Stimulated activated CD8-positive, alpha-beta memory T cell treated with anti-CD3 and anti-CD28 coated beads, Interleukin-7, amount 100 ng/mL, for 1 hour (primary cell): ENCODE measurements around the gene GTF3C6.
A peak's percentile ranks its signal among the peaks of the same experiment; 100 is the strongest.
"Not testable (repeated sequence)": the region's sequence is repeated elsewhere in the genome, so short reads cannot be mapped to it uniquely, and the experiment has no call there.

Source experiments
- DNase-seq, 2 donors: peaks; one replicate each; pipeline ENCODE4 v3.0.0-alpha.2; 2020; ENCODE audit warnings: low read depth in 2 of 2

Gene GTF3C6

GRCh38 chr6:110958329-110959192, at the start of gene GTF3C6:
GTF3C6 (plus strand) TSS chr6:110958706; CDS start chr6:110958770, 64 bp downstream.
- DNase-seq, result peak; percentile 78 to 84

- no peak for DNase-seq
Observed at GRCh38 chr6:110930781-110931180, 27.7 kb upstream of the GTF3C6 start.

- no peak for DNase-seq
Observed at GRCh38 chr6:110933912-110934311, 24.6 kb upstream of the GTF3C6 start.

GRCh38 chr6:110934381-110934898, 24.1 kb upstream of the GTF3C6 start:
- no peak for DNase-seq

GRCh38 chr6:110935171-110935570, 23.3 kb upstream of the GTF3C6 start:
- no peak for DNase-seq

GRCh38 chr6:110938171-110938570, 20.3 kb upstream of the GTF3C6 start:
- DNase-seq, result no peak

GRCh38 chr6:110939429-110940200, 18.9 kb upstream of the GTF3C6 start:
- DNase-seq, result no peak

GRCh38 chr6:110944681-110945151, 13.8 kb upstream of the GTF3C6 start:
- DNase-seq, result no peak

- DNase-seq, result no peak
Observed at GRCh38 chr6:110946498-110946897, 12.0 kb upstream of the GTF3C6 start.

GRCh38 chr6:110949679-110950285, 8.7 kb upstream of the GTF3C6 start:
- no peak for DNase-seq

GRCh38 chr6:110950440-110950839, 8.1 kb upstream of the GTF3C6 start:
- no peak for DNase-seq

- DNase-seq, result no peak
Observed at GRCh38 chr6:110951008-110951407, 7.5 kb upstream of the GTF3C6 start.

GRCh38 chr6:110951986-110952794, 6.3 kb upstream of the GTF3C6 start:
- no peak for DNase-seq

- DNase-seq, result no peak
Observed at GRCh38 chr6:110953633-110954303, 4.7 kb upstream of the GTF3C6 start.

- no peak for DNase-seq
Observed at GRCh38 chr6:110960014-110960390, 1.5 kb downstream of the GTF3C6 start.

GRCh38 chr6:110962636-110963035, 4.1 kb downstream of the GTF3C6 start:
- not testable (repeated sequence) for DNase-seq

GRCh38 chr6:110965629-110966229, 7.2 kb downstream of the GTF3C6 start:
- no peak for DNase-seq

- DNase-seq, result not testable (repeated sequence)
Observed at GRCh38 chr6:110968661-110969060, 10.2 kb downstream of the GTF3C6 start.

GRCh38 chr6:110971468-110971867, 13.0 kb downstream of the GTF3C6 start:
- DNase-seq, result no peak

GRCh38 chr6:110976575-110976974, 18.1 kb downstream of the GTF3C6 start:
- no peak for DNase-seq
